SK-N-MC (cell line): Measurements from ENCODE around the gene PROSER2.

ENCODE experiments used
- DNase-seq: peaks from one replicate; pipeline ENCODE4 v3.0.0-alpha.2; 2011; ENCODE audit warnings: low read depth, low spot score
- H3K27ac ChIP-seq: fragments of 200-600 bp; sonication (generic); 2 replicates; pipeline ENCODE4 v1.5.1; 2016; ENCODE audit warnings: mixed run types
- H3K36me3 ChIP-seq: fragments of 200-600 bp; sonication (generic); 2 replicates; pipeline ENCODE4 v1.6.1; 2017; ENCODE audit warnings: antibody characterized with exemption, low read length, mixed read lengths; ENCODE audit not compliant: insufficient read depth
- H3K4me3 ChIP-seq: fragments of 200-600 bp; sonication (generic); 2 replicates; pipeline ENCODE4 v1.5.1; 2016
- H3K9ac ChIP-seq: fragments of 200-600 bp; sonication (generic); 2 replicates; pipeline ENCODE4 v1.8.0; 2017; ENCODE audit warnings: mixed run types, mixed read lengths; ENCODE audit not compliant: insufficient read length
- H3K9me3 ChIP-seq: fragments of 200-600 bp; sonication (generic); 2 replicates; pipeline ENCODE4 v1.6.1; 2017; ENCODE audit warnings: low read depth, mild to moderate bottlenecking, antibody characterized with exemption, low read length, moderate library complexity, mixed read lengths
- EZH2 ChIP-seq: fragments of 200-600 bp; sonication (generic); IDR thresholded peaks from one replicate; pipeline ENCODE4 v1.6.1; 2017; ENCODE audit warnings: antibody characterized with exemption
- FOXP2 ChIP-seq: optimal IDR thresholded peaks from 2 replicates; pipeline ENCODE3; 2011; ENCODE audit warnings: mild to moderate bottlenecking, moderate library complexity; ENCODE audit not compliant: insufficient read depth; ENCODE audit errors: extremely low read length, control extremely low read depth
- POLR2AphosphoS5 ChIP-seq: IDR thresholded peaks from 2 replicates; pipeline ENCODE4 v1.6.1; 2012; ENCODE audit warnings: mild to moderate bottlenecking, low read depth, low read length, borderline replicate concordance

Gene PROSER2

DNA sequence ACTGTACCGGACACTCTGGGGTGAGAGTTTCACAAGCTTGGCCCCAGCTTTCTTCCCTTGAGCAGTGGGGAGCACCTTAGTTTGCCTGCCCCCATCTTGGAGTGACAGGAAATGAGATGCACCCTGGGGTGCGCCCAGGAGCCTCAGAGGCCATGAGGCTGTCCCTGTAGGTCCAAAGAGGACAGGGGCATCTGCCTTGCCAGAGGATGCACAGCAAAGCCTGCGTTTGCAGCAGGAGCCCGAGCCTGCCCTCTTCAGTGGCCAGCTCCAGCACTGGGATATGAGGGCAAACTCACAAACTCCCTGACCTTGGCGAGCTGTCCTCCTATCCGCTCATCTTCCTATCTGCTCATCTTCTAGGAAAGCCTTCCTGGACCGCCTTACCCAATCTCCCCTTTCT lies 79.5 kb downstream of the PROSER2 start:
- H3K9me3 ChIP-seq, result no peaks in the 10 kb centered on the region
- H3K9ac ChIP-seq, result no peak overlapping the region
- H3K4me3 ChIP-seq, result no peak overlapping the region
- no peaks in the 10 kb centered on the region for H3K36me3 ChIP-seq
- no peak for DNase-seq
- TF ChIP-seq POLR2AphosphoS5 (no peak), EZH2 (no peak), FOXP2 (no peak)
- no peak overlapping the region for H3K27ac ChIP-seq

GRCh38 chr10:11906714-11907113 lies 83.6 kb downstream of the PROSER2 start:
- H3K4me3 ChIP-seq, result no peak overlapping the region

GRCh38 chr10:11907914-11908313 lies 84.8 kb downstream of the PROSER2 start:
- no peak for DNase-seq
- no peak overlapping the region for H3K9ac ChIP-seq
- no peaks in the 10 kb centered on the region for H3K9me3 ChIP-seq
- no peak overlapping the region for H3K27ac ChIP-seq
- H3K36me3 ChIP-seq, result no peaks in the 10 kb centered on the region
- H3K4me3 ChIP-seq, result no peak overlapping the region
- TF ChIP-seq FOXP2 (no peak), EZH2 (no peak), POLR2AphosphoS5 (no peak)

More at GRCh38 chr10:11906714-11907113, 83.6 kb downstream of the PROSER2 start:
- TF ChIP-seq POLR2AphosphoS5, result no peak
- TF ChIP-seq FOXP2, result no peak
- no peak for TF ChIP-seq EZH2
- Histone ChIP-seq H3K27ac (no peak overlapping the region), H3K9ac (no peak overlapping the region), H3K36me3 (no peaks in the 10 kb centered on the region), H3K9me3 (no peaks in the 10 kb centered on the region)
- DNase-seq, result no peak

DNA sequence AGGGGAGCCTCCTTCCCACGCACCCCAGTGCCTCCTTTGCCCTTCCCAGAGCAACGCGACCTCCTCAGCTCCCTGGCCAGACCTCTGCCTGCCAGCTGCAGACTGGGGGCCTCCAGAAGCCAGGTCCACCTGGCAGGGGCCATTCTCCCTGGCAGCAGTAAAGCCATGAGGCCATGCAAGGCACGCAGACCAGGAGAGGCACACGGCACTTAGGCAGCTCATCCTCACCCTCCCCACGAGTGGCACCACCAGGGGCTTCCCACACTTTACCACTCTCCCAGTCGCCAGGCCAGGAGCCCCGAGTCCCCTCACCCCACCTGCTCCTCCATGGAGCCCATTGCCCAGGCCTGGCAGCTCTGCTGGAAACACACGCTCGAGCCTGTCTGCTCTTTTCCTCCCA lies 85.4 kb downstream of the PROSER2 start:
- no peak for DNase-seq
- H3K4me3 ChIP-seq, result no peak overlapping the region
- H3K27ac ChIP-seq, result no peak overlapping the region
- no peaks in the 10 kb centered on the region for H3K36me3 ChIP-seq
- no peaks in the 10 kb centered on the region for H3K9me3 ChIP-seq
- H3K9ac ChIP-seq, result no peak overlapping the region
- TF ChIP-seq POLR2AphosphoS5 (no peak), EZH2 (no peak)

GRCh38 chr10:11908991-11909390 lies 85.8 kb downstream of the PROSER2 start:
- TF ChIP-seq POLR2AphosphoS5, result no peak
- TF ChIP-seq EZH2, result no peak
- Histone ChIP-seq H3K27ac (no peak overlapping the region), H3K4me3 (no peak overlapping the region)

GRCh38 chr10:11909618-11910017 lies 86.5 kb downstream of the PROSER2 start:
- no peaks in the 10 kb centered on the region for H3K9me3 ChIP-seq
- no peak overlapping the region for H3K9ac ChIP-seq
- no peak overlapping the region for H3K4me3 ChIP-seq
- H3K36me3 ChIP-seq, result no peaks in the 10 kb centered on the region
- no peak for DNase-seq
- TF ChIP-seq EZH2, result no peak
- TF ChIP-seq POLR2AphosphoS5, result no peak
- no peak for TF ChIP-seq FOXP2
- no peak overlapping the region for H3K27ac ChIP-seq

More at GRCh38 chr10:11908991-11909390, 85.8 kb downstream of the PROSER2 start:
- Histone ChIP-seq H3K36me3 (no peaks in the 10 kb centered on the region), H3K9me3 (no peaks in the 10 kb centered on the region), H3K9ac (no peak overlapping the region)
- DNase-seq, result no peak

DNA sequence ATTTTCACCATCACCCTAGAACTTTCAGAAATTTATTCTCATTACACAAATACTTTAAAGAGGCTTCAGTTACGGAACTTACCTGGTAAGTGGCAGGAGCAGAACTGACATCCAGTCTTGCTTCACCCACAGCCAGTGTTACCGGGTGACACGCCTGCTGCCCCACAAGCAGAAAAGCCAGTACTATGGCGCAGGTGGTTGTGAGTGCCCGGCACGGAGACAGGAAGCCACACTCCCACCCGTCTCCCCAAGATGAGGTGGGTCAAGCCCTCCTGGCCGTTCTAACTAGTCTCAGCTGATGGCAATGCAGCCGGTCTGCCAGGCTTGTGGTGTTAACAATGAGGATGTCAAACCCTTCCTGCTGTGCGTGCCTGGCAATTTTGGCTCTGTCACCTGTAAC lies 86.9 kb downstream of the PROSER2 start:
- no peaks in the 10 kb centered on the region for H3K9me3 ChIP-seq
- H3K36me3 ChIP-seq, result no peaks in the 10 kb centered on the region
- no peak overlapping the region for H3K4me3 ChIP-seq
- no peak overlapping the region for H3K9ac ChIP-seq
- TF ChIP-seq EZH2 (no peak), FOXP2 (no peak)
- DNase-seq, result no peak
- H3K27ac ChIP-seq, result no peak overlapping the region

DNA sequence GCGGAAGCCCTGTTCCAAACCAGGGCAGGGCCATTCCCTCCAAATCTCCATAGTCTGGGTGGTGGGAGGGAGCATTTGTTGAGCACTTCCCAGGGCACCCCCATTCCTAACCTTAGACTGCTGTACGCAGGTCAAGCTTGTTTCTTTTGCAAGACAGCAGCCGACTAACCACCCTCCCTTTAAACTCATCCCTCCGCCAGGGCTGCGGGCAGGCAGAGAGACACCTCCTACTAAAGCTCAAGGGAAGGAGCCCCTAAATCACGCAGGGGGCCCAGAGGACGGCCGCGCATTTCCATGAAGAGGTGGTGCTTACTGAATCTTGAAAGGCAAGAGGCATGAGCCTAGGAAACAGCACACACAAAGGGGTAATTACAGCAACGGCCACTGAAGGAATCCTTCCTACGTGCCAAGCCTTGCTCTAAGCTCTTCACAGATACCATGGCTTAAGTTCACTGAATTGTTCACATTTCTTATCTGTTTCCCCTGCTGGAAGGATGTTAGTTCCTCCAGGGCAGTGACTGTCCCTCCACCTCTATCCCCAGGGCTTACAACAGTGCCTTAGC lies 90.0 kb downstream of the PROSER2 start:
- TF ChIP-seq EZH2 (no peak), FOXP2 (no peak), POLR2AphosphoS5 (no peak)
- H3K9ac ChIP-seq, result no peak overlapping the region
- no peaks in the 10 kb centered on the region for H3K9me3 ChIP-seq
- H3K4me3 ChIP-seq, result no peak overlapping the region
- no peaks in the 10 kb centered on the region for H3K36me3 ChIP-seq
- H3K27ac ChIP-seq, result no peak overlapping the region
- DNase-seq, result no peak

DNA sequence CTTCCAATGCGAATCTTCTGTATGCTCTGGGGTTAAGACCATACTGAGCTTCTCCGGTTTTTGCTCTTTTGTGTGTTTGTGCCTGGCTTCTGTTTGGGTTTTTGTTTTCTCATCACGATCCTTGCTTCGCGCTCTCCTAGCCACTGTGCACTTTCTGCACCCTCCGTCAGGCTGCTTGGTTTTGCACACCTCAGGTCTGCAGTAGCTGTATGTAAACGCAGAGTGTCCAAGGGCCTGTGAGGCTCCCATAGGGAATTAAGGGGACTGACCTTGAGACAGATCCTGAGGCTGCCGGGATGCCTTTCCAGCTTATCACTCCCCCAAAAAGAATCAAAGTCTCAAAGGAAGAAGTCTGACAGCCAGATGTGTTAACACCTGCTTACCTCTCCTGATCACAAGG lies 95.2 kb downstream of the PROSER2 start:
- Histone ChIP-seq H3K36me3 (peaks cover 4% of the 10 kb centered on the region; the same call in 1 of the 2 replicates), H3K4me3 (no peak overlapping the region), H3K9me3 (no peaks in the 10 kb centered on the region), H3K9ac (no peak overlapping the region), H3K27ac (no peak overlapping the region)
- TF ChIP-seq FOXP2 (no peak), POLR2AphosphoS5 (no peak), EZH2 (no peak)
- no peak for DNase-seq
